ENCODE measurements around the gene NOXO1. TPM values are rescaled to one million over a fixed set of nuclear protein-coding genes. Genes with fewer than 3 reads are reported as not detected.

The NOXO1 gene
- total RNA-seq, 2 donors from 2014 or later = 0.30 TPM; not detected in 1

GRCh38 chr16:1997494-1998359 lies 16.5 kb upstream of the NOXO1 start:
- Histone ChIP-seq H3K9me3 (no peaks in the 10 kb centered on the region), H3K36me3 (peaks cover 51% of the 10 kb centered on the region), H3K27me3 (no peaks in the 10 kb centered on the region), H3K4me3 (no peak overlapping the region), H3K27ac (no peak overlapping the region), H3K4me1 (no peaks in the 10 kb centered on the region)
- no peak for DNase-seq (ENCODE audit: low spot score)
- TF ChIP-seq CTCF (IDR thresholded peaks at IDR 0.05) = no peak

- H3K9me3 ChIP-seq = no peaks in the 10 kb centered on the region
- H3K27me3 ChIP-seq = peaks cover 16 to 24% of the 10 kb centered on the region in 2 donors
- TF ChIP-seq CTCF (IDR thresholded peaks at IDR 0.05) = no peak
- H3K27ac ChIP-seq = no peak overlapping the region
- H3K36me3 ChIP-seq = peaks cover 13% of the 10 kb centered on the region
- no peak overlapping the region for H3K4me3 ChIP-seq
- no peak for DNase-seq (ENCODE audit: low spot score)
- H3K4me1 ChIP-seq = peaks cover 0 to 33% of the 10 kb centered on the region in 2 donors
These were observed 12.5 kb upstream of the NOXO1 start for GRCh38 chr16:1993731-1994131.

- Histone ChIP-seq H3K4me3 (peak overlapping the region in 1 of 2 donors; percentile 55), H3K27me3 (peaks cover 16 to 26% of the 10 kb centered on the region in 2 donors), H3K4me1 (peaks cover 0 to 33% of the 10 kb centered on the region in 2 donors), H3K27ac (no peak overlapping the region), H3K36me3 (peaks cover 4% of the 10 kb centered on the region), H3K9me3 (no peaks in the 10 kb centered on the region)
- TF ChIP-seq CTCF (IDR thresholded peaks at IDR 0.05) = no peak
- DNase-seq (ENCODE audit: low spot score) = no peak
These were observed 11.5 kb upstream of the NOXO1 start for GRCh38 chr16:1992704-1993317.

GRCh38 chr16:1991948-1992703 lies 10.9 kb upstream of the NOXO1 start:
- Histone ChIP-seq H3K4me1 (peaks cover 0 to 33% of the 10 kb centered on the region in 2 donors), H3K27me3 (peaks cover 16 to 26% of the 10 kb centered on the region in 2 donors), H3K9me3 (no peaks in the 10 kb centered on the region), H3K27ac (peak overlapping the region in 1 of 2 donors; percentile 24), H3K4me3 (peak overlapping the region; percentile 19 to 55), H3K36me3 (peaks cover 2% of the 10 kb centered on the region)
- DNase-seq (ENCODE audit: low spot score) = peak; percentile 90
- TF ChIP-seq CTCF (IDR thresholded peaks at IDR 0.05) = no peak

GRCh38 chr16:1991588-1991947 lies 10.3 kb upstream of the NOXO1 start:
- Histone ChIP-seq H3K36me3 (peaks cover under 1% of the 10 kb centered on the region), H3K4me1 (peaks cover 0 to 33% of the 10 kb centered on the region in 2 donors), H3K27ac (peak overlapping the region in 1 of 2 donors; percentile 24), H3K9me3 (no peaks in the 10 kb centered on the region), H3K4me3 (peak overlapping the region; percentile 19 to 55), H3K27me3 (peaks cover 16 to 26% of the 10 kb centered on the region in 2 donors)
- DNase-seq (ENCODE audit: low spot score) = no peak
- no peak for TF ChIP-seq CTCF (IDR thresholded peaks at IDR 0.05)
